SW480 (cell line): Measurements from ENCODE around the gene ZNF213.

Experiments
- DNase-seq: peaks from one replicate; pipeline ENCODE4 v3.0.0-alpha.2; 2016; ENCODE audit warnings: low spot score

ZNF213 gene, protein sequence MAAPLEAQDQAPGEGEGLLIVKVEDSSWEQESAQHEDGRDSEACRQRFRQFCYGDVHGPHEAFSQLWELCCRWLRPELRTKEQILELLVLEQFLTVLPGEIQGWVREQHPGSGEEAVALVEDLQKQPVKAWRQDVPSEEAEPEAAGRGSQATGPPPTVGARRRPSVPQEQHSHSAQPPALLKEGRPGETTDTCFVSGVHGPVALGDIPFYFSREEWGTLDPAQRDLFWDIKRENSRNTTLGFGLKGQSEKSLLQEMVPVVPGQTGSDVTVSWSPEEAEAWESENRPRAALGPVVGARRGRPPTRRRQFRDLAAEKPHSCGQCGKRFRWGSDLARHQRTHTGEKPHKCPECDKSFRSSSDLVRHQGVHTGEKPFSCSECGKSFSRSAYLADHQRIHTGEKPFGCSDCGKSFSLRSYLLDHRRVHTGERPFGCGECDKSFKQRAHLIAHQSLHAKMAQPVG

GRCh38 chr16:3134338-3135125, at the start of gene ZNF213:
TSS of gene ZNF213 (plus strand) at chr16:3135029. CDS start at chr16:3137281, 2,252 bp downstream.
- peak; percentile 98 for DNase-seq

GRCh38 chr16:3085868-3086595, 48.8 kb upstream of the ZNF213 start:
- no peak for DNase-seq

DNA sequence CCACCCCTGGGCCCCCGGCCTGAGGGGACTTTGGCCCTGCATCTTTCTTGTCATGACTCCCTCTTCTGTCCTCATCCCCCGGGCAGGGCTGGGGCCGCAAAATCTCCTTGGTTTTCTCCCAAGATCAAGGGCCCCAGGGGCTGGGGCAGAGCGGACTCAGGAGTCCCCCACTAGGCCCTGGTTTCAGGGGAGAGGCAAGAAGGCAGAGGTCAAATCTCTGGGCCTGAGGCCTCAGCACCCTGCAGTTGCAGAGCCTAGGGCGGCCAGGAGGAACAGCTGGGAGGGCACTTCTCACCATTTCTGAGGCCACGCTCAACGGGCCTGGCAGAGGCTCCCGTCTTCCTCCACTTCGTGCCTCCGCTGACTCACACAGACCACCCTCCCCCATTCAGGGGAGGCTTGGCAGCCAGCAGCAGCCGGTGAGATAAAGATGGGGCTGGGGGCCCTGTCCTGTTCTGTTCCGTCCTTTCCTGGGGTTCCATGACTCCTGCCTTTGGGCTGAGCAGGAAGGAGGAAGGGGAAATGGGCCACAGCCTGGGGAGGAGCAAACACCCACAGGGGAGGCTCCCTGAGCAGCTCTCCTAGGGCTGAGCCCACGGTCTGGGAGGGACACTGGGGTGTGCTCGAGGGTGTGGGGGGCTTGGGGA, 48.1 kb upstream of the ZNF213 start:
- no peak for DNase-seq

GRCh38 chr16:3087243-3088235, 47.3 kb upstream of the ZNF213 start:
- DNase-seq = no peak

DNA sequence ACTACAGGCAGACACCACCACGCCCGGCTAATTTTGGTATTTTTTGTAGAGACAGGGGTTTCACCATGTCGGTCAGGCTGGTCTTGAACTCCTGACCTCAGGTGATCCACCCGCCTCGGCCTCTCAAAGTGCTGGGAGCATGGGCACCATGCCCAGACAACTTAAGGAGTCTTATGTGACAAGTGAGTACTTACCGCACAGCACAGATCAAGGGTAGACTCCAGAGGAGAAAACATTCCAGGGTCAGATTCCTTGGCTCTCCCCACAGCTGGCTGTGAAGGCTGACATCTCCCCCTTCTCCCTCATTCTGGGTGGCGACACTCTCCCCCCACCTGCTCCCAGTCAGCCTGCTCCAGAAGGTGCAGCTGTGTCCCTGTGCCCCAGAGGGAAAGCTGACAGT, 46.4 kb upstream of the ZNF213 start:
- no peak for DNase-seq

DNA sequence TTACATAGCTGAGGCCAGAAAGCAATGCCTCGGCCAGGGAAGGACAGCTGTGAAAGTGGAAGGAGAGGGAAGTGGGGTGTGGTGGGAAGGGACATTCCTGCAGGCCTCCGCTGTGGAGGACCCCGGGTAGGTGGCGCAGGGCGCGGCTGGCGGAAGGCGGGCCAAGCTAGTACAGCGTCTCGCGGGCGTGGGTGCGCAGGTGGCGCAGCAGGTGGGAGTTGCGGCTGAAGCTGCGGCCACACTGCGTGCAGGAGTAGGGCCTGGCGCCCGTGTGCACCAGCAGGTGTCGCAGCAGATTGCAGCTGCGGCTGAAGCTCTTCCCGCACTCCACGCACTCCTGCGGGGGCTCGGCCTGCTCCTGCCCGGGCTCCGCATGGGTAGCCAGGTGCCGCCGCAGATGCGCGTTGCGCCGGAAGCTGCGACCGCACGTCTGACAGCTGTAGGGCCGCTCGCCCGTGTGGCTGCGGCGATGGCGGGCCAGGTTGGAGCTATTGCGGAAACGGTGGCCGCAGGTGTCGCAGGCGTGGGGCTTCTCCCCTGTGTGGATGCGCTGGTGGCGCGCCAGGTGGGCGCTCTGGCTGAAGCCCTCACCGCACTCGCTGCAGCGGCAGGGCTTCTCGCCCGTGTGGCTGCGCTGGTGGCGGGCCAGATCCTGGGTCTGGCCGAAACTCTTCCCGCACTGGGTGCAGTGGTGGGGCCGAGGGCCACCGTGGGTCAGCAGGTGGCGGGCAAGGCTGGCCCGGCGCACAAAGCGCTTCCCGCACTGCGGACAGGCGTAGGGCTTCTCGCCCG, 45.7 kb upstream of the ZNF213 start:
- no peak for DNase-seq

DNA sequence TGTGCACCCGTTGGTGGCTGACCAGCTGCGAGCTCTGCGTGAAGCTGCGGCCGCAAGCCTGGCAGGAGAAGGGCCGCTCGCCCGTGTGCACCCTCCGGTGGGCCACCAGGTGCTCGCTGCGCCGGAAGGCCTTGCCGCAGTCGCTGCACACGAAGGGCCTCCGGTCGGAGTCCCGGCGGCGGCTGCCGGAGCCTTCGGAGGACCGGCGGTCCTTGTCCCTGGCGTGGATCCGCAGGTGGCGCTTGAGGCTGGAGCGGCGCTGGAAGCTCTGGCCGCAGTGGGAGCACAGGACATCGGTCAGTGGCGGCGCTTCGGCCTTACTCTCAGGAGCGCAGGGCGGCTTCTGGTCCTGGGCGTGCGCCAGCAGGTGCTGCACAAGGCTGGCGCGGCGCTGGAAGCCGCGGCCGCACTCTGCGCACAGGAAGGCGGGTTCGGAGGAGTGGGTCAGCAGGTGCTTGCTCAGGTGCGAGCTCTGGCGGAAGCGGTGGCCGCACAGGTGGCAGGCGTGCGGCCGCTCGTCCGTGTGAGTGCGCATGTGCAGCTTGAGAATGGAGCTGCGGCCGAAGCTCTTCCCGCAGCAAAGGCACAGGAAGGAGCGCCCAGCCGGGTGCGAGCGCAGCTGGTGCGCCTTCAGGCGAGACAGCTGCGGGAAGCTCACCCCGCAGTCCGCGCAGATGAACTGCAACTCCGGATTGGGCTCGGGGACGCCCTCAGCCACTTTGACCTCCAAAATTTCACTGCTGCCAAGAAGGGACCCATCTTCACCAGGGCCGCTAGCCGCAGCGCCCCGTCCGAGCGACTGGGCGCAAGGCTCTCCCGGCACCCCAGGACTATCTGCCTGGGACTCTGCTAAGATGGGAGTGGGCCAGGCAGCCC, 44.9 kb upstream of the ZNF213 start:
- no peak for DNase-seq

- DNase-seq = no peak
These were observed 43.3 kb upstream of the ZNF213 start for GRCh38 chr16:3091551-3091950.

DNA sequence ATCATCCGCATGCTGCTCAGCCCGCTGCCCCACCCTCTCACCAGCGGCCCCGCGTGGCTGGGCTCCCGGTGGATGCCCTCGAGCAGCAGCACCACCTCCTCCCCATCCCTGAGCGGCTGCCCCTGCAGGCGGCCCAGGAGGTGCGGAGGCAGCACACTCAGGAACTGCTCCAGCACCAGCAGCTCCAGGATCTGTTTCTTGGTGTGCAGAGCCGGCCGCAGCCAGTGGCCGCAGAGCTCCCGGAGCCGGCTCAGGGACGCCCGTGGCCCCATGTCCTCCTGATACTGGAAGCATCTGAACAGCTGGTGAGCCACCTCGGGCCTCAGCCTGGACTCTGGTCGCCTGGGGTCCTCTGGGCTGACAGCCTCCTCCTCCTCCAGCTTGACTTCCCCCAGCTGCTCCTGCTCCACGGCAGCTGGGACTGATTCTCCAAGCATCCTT, 42.3 kb upstream of the ZNF213 start:
- DNase-seq = no peak

- DNase-seq = peak; percentile 29
These were observed 40.4 kb upstream of the ZNF213 start for GRCh38 chr16:3094289-3095027.

DNA sequence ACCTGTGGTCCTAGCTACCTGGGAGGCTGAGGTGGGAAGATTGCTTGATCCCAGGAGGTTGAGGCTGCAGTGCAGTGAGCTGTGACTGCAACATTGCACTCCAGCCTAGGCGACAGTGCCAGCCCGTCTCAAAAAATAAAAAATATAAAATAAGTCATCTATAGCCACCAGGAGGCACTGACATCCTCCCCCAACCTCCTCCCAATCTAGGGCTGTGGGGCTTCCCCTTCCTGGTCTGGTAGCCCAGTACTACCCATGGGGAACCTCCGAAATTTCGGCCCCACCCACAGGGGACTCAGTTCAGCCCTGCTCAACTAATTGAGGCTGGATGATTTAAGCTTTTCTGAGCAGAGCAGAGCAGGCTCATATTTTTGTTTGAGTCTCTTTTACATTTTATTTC, 39.0 kb upstream of the ZNF213 start:
- peak; percentile 13 for DNase-seq

DNA sequence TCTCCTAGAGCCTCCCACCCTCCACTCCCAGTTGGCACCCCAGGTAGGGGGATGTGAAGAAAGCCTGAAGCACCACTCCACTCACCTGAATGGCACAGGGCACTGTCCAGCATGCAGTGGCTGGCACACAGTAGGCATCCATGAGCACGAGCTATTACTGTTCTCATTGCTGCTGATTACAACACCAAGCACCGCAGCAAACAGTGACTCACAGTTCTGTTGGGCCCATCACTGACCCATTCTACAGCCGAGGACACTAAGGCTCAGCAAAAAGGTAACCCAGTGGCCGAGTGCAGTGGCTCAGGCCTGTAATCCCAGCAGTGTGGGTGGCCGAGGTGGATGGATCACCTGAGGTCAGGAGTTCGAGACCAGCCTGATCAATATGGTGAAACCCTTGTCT, 38.5 kb upstream of the ZNF213 start:
- DNase-seq = no peak

- no peak for DNase-seq
These were observed 37.6 kb upstream of the ZNF213 start for GRCh38 chr16:3097266-3097665.

DNA sequence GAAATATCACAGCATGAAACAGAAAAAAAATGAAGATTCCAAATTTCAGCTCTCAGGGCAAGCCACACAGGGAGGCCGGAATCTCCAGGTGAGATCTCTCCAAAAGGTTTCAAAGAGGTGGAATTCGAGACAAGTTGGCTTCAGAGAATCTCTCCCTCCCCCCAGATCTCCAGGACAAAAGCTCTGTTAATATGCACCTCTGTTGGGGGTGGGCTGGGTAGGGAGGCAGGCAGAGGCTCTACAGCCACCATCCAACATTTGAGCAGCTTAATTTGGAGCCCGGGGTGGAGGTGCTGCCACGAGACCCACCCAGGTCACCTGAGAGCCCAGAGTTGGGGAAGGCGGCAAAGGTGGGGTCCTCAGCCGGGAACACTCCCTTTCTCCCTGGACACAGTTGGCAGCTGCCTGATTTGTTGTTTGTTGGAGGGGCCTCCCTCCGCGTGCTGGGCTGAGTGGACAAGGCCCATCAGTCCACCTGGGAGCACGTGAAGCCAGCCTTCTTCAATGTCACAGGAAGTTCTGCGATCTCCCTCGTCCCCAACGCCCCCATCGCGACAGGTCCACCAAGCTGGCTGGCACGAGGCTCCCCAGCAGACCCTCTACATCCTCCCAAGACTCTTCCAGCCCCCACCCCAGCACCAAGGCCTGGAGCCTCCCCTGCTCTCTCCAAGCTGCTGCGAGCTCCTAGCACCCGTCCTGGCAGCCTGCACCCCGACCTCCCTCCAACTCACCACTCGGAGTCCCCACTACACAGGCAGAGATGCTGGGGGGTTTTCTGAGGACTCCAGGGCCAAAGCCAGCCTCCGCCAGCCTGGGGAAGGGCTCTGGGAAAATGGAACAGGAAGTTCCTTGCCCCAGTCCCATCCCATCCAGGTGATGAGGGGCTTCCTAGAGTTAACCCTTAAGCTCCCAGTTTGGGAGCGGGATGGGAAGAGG, 36.1 kb upstream of the ZNF213 start, which contains the start of gene ZSCAN10:
ZSCAN10 (minus strand) TSS at position 836 of the 936 bp plus-strand sequence. CDS start 6,357 bp downstream, outside the sequence.
- no peak for DNase-seq

GRCh38 chr16:3099395-3099731, 35.5 kb upstream of the ZNF213 start:
- DNase-seq = no peak

DNA sequence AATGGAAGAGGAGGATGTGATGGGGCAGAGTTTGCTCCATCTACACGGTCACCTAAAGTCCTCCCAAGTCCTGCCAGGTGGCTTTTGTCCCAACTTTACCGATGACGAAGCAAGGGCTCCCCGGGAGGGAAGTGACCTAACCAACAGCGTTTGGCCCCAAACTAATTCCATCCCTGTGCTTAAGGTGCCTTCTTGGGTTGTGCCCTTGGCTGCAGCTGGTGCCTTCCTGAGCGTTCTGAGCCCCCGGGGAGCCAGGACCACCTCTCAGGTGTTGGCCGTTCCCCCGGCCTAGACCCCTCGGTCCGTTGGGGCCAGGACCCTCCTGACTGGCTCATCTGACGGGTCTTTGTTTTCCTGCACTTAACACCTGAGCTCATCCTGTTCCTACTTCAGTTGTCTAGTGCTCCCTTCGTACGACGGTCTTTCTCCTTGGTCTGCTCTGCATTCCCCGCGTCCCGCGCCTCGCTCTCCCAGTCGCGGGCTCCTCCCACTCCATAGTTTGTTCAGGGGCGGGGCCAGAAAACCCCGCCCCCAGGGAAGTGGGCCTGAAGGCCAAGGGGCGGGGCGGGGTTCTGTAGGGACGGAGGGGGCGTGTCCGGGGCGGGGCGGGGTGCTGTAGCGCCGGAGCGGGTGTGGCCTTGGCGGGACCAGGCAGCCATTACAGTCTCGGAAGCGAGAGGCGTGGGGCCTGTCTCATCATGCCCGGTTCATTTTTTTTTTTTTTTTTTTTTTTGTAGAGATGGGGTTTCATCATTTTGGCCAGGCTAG, 34.9 kb upstream of the ZNF213 start:
- DNase-seq = peak; percentile 93
